GM12878 (cell line): ENCODE measurements around the gene AGPAT2. TPM values are rescaled to one million over a fixed set of nuclear protein-coding genes. Genes with fewer than 3 reads are reported as not detected.

Experiments
- ATAC-seq: fragments of 200-7000 bp; cut with Tn5 transposase; 3 replicates; pipeline ENCODE4 v1.9.1; 2020; ENCODE audit warnings: mild to moderate bottlenecking, moderate library complexity
- BruUV-seq: library from RNA; stranded (reverse); fragments of 400-500 nt; replicated peaks from 2 replicates; lab custom pipeline; 2021; lab: Mats Ljungman, UMichigan
- CTCF ChIA-PET: fragments of 300-600 bp; sonication (Branson Sonifier 250); formaldehyde crosslinking; extraction: SDS; loops from one replicate; lab custom pipeline; 2021; ENCODE audit warnings: inconsistent platforms; lab: Yijun Ruan, JAX
- POLR2A ChIA-PET: fragments of 350-600 bp; formaldehyde crosslinking; extraction: SDS; loops from one replicate; lab custom pipeline; 2021; ENCODE audit warnings: inconsistent platforms; lab: Charles Lee
- RAD21 ChIA-PET: fragments of 300-600 bp; sonication (Branson Sonifier 250); formaldehyde crosslinking; loops from one replicate; lab custom pipeline; 2023; ENCODE audit warnings: antibody characterized with exemption; ENCODE audit not compliant: unreplicated experiment; lab: Charles Lee
- SMC1A ChIA-PET: fragments of 300-600 bp; sonication (Branson Sonifier 250); formaldehyde crosslinking; loops from one replicate; lab custom pipeline; 2023; ENCODE audit not compliant: unreplicated experiment, uncharacterized antibody; lab: Charles Lee
- DNase-seq: peaks from one replicate; pipeline ENCODE4 v3.0.0-alpha.2; 2011; ENCODE audit warnings: low read depth, low spot score
- FAIRE-seq: peaks from 3 replicates; lab custom pipeline; 2011; peaks lifted over from hg19 to GRCh38; lab: Jason Lieb, UNC
- H2AFZ ChIP-seq: 2 replicates; pipeline ENCODE4 v1.6.0; 2011; ENCODE audit warnings: low read depth, low read length, control low read depth; ENCODE audit not compliant: control insufficient read depth
- H3K27ac ChIP-seq: 2 replicates; pipeline ENCODE4 v1.5.1; 2011; ENCODE audit warnings: control low read depth; ENCODE audit not compliant: control insufficient read depth, insufficient read depth
- H3K27me3 ChIP-seq, 2 experiments: replicated peaks in 1 of 2; 2 replicates each; pipeline versions ENCODE4 v1.6.0 to v1.6.1; 2011; ENCODE audit warnings: low read length in 1 of 2; ENCODE audit not compliant: control insufficient read depth in 2 of 2, insufficient read depth in 2 of 2
- H3K36me3 ChIP-seq, 2 experiments: 2 replicates each; pipeline ENCODE4 v1.5.1; 2011; ENCODE audit warnings: low read length in 1 of 2; ENCODE audit not compliant: control insufficient read depth in 2 of 2, insufficient read depth in 2 of 2
- H3K4me1 ChIP-seq: 2 replicates; pipeline ENCODE4 v1.6.1; 2011; ENCODE audit warnings: mild to moderate bottlenecking, low read length, moderate library complexity, mixed read lengths; ENCODE audit not compliant: control insufficient read depth, insufficient read depth
- H3K4me2 ChIP-seq: 2 replicates; pipeline ENCODE4 v1.6.0; 2011; ENCODE audit warnings: control low read depth; ENCODE audit not compliant: control insufficient read depth, insufficient read depth
- H3K4me3 ChIP-seq: fragments of 200-600 bp; sonication (generic); 2 replicates; pipeline ENCODE4 v1.5.1; 2016
- H3K79me2 ChIP-seq: 2 replicates; pipeline ENCODE4 v1.6.0; 2011; ENCODE audit warnings: low read length; ENCODE audit not compliant: control insufficient read depth, insufficient read depth
- H3K9ac ChIP-seq: 2 replicates; pipeline ENCODE4 v1.8.0; 2011; ENCODE audit warnings: low read length, control low read depth, mixed read lengths; ENCODE audit not compliant: control insufficient read depth, insufficient read depth
- H3K9me3 ChIP-seq: replicated peaks from 3 replicates; pipeline ENCODE4 v1.5.1; 2011; ENCODE audit warnings: mild to moderate bottlenecking, low read length; ENCODE audit not compliant: control insufficient read depth, insufficient read depth
- H4K20me1 ChIP-seq: 2 replicates; pipeline ENCODE4 v1.6.0; 2011; ENCODE audit not compliant: control insufficient read depth, insufficient read depth
- PBX3 ChIP-seq: IDR thresholded peaks from 2 replicates; pipeline ENCODE4 v1.6.1; 2011; ENCODE audit warnings: mild to moderate bottlenecking, low read depth, low read length, moderate library complexity; ENCODE audit not compliant: insufficient replicate concordance
- RAD51 ChIP-seq: fragments of 450-650 bp; IDR thresholded peaks from 2 replicates; pipeline ENCODE4 v1.6.1; 2016; ENCODE audit warnings: moderate library complexity, mild to moderate bottlenecking, inconsistent platforms
- WGBS: methylation state at CpG from one replicate; pipeline ENCODE4 v1.1.6; 2016; ENCODE audit warnings: low lambda C conversion rate; ENCODE audit not compliant: insufficient replicate concordance, insufficient coverage; ENCODE audit errors: missing lambda C conversion rate; 5-methylcytosine and 5-hydroxymethylcytosine counted together
- in situ Hi-C: fragments of 300-500 bp; cut with MboI; formaldehyde crosslinking; loops from 9 replicates; pipeline ENCODE4 v1.14.3; 2018; ENCODE audit warnings: mixed read lengths
- intact Hi-C: fragments of 100-400 bp; cut with micrococcal nuclease; formaldehyde crosslinking; loops from one replicate; pipeline ENCODE4 v1.14.2; 2022; ENCODE audit not compliant: unreplicated experiment
- polyA plus RNA-seq, 11 experiments: library from polyadenylated mRNA; depleted of rRNA in 4 of 11; unstranded in 6 of 11; stranded (reverse) in 5 of 11; fragments of >200 nt; fragmentation: Nextera tagmentation in 4 of 11; fragmentation: Illumina TruSeq in 1 of 11; extraction: Ambion mirVana in 4 of 11; extraction: Trizol in 1 of 11; gene quantifications; 1 replicate in 1 of 11; 2 replicates in 10 of 11; pipeline versions ENCODE4 v1.2.1 to v1.2.3, GENCODE V29; 2011 to 2016; ENCODE audit warnings: inconsistent platforms in 2 of 11, missing spikeins in 2 of 11, low read depth in 1 of 11
- total RNA-seq, 4 experiments: library from RNA; depleted of rRNA in 3 of 4; stranded (reverse); fragments of >200 nt in 3 of 4; fragmentation: Illumina TruSeq in 1 of 4; extraction: Trizol in 1 of 4; gene quantifications; 2 replicates each; pipeline versions ENCODE4 v1.2.1 to v1.2.3, GENCODE V29; 2013 to 2021
- TF ChIP-seq, protein P1 (sequence below), 3 experiments: IDR thresholded peaks in 2 of 3; conservative IDR thresholded peaks in 1 of 3; 2 replicates each; pipeline ENCODE4 v1.5.1; 2011; ENCODE audit warnings: low read depth in 3 of 3, low read length in 3 of 3, mild to moderate bottlenecking in 3 of 3, control low read depth in 2 of 3, moderate library complexity in 2 of 3, inconsistent platforms in 1 of 3, mixed read lengths in 1 of 3; ENCODE audit not compliant: control insufficient read depth in 2 of 3, insufficient read depth in 1 of 3; ENCODE audit errors: extremely low read depth in 1 of 3

Gene AGPAT2
- total and polyA plus RNA-seq, 10 of the 15 experiments (the other 5 are each of a cell fraction or from before 2014, with no cell fraction given), result 0.10 to 28.5 (median 18.2) TPM

GRCh38 chr9:136667940-136668760, 19.1 kb downstream of the AGPAT2 start:
- DNase-seq (no peak), ATAC-seq (peak; percentile 39), FAIRE-seq (no peak)
- 17% methylated on average over 40 of the region's 40 CpGs for whole genome bisulfite sequencing
- in situ Hi-C loops, result no loop called here
- no TSS peak for BruUV-seq
- TF ChIP-seq, protein P1, sequence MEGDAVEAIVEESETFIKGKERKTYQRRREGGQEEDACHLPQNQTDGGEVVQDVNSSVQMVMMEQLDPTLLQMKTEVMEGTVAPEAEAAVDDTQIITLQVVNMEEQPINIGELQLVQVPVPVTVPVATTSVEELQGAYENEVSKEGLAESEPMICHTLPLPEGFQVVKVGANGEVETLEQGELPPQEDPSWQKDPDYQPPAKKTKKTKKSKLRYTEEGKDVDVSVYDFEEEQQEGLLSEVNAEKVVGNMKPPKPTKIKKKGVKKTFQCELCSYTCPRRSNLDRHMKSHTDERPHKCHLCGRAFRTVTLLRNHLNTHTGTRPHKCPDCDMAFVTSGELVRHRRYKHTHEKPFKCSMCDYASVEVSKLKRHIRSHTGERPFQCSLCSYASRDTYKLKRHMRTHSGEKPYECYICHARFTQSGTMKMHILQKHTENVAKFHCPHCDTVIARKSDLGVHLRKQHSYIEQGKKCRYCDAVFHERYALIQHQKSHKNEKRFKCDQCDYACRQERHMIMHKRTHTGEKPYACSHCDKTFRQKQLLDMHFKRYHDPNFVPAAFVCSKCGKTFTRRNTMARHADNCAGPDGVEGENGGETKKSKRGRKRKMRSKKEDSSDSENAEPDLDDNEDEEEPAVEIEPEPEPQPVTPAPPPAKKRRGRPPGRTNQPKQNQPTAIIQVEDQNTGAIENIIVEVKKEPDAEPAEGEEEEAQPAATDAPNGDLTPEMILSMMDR (IDR thresholded peaks at IDR 0.05 in 2 of 3, conservative IDR thresholded peaks at IDR 0.05 in 1 of 3; ENCODE audit: control insufficient read depth in 2 of 3, extremely low read depth in 1 of 3, insufficient read depth in 1 of 3, low read depth in 3 of 3, low read length in 3 of 3), result no peak
- no peak for TF ChIP-seq PBX3
- TF ChIP-seq RAD51, result no peak
- H3K9me3 ChIP-seq, result no peaks in the 10 kb centered on the region
- intact Hi-C loops, result no loop called here
- H3K36me3 ChIP-seq, result no peaks in the 10 kb centered on the region
- ChIA-PET CTCF (no interaction called here), POLR2A (no interaction called here), SMC1A (no interaction called here), RAD21 (no interaction called here)
- H3K27ac ChIP-seq, result no peak overlapping the region
- peaks cover 4% of the 10 kb centered on the region in 2 experiments; a peak in 3 of 4 replicates for H3K27me3 ChIP-seq
- H3K4me3 ChIP-seq, result no peak overlapping the region
- H3K79me2 ChIP-seq, result no peaks in the 10 kb centered on the region
- no peak overlapping the region for H2AFZ ChIP-seq
- H3K4me2 ChIP-seq, result no peak overlapping the region
- H3K9ac ChIP-seq, result no peak overlapping the region
- no peaks in the 10 kb centered on the region for H3K4me1 ChIP-seq
- H4K20me1 ChIP-seq, result no peaks in the 10 kb centered on the region
